HuH-7.5 (cell line): ENCODE data around the gene ADGRE3.

ENCODE experiments used
- DNase-seq: peaks from one replicate; pipeline ENCODE4 v3.0.0; 2011; ENCODE audit warnings: low spot score

The ADGRE3 gene, protein sequence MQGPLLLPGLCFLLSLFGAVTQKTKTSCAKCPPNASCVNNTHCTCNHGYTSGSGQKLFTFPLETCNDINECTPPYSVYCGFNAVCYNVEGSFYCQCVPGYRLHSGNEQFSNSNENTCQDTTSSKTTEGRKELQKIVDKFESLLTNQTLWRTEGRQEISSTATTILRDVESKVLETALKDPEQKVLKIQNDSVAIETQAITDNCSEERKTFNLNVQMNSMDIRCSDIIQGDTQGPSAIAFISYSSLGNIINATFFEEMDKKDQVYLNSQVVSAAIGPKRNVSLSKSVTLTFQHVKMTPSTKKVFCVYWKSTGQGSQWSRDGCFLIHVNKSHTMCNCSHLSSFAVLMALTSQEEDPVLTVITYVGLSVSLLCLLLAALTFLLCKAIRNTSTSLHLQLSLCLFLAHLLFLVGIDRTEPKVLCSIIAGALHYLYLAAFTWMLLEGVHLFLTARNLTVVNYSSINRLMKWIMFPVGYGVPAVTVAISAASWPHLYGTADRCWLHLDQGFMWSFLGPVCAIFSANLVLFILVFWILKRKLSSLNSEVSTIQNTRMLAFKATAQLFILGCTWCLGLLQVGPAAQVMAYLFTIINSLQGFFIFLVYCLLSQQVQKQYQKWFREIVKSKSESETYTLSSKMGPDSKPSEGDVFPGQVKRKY

DNA sequence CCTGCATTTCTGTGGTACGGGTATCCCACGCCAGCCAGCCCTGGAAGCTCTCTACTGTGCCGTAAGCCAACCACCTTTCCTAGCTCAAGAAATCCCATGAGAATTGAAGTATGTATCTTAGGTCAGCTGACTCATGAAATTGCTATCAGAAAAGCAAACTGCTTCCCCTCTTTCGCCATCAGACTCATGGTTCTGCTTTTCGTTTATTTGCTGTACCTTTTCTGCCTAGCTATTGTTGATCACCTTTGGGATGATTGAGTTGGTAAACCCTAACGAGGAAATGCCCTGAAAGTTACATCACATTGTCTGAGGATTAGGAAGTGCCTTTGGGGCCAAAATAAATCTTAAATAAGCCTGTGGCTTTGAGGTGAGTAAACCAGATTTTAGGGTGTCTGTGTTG lies at the start of gene ADGRE3:
Gene ADGRE3 (minus strand): TSS at position 81 of the 400 bp plus-strand sequence. CDS start 74 bp downstream, at position 7.
- no peak for DNase-seq

DNA sequence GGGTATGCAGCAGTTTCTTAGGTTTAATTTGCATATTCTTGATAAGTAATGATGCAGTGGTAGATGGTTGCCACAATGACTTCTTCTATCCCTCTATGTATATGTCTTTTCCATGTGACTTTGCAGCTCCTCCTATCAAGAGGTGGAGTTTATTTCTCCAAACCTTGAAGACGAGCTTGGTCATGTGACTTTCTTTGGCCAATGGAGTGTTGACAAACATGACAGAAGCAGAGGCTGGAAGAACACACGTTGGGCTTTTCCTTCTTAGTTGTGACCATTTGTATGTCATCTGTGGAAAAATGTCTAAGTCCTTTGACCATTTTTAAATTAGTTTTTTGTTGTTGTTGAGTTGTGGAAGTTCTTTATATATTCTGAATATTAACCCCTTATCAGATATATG lies 47.5 kb upstream of the ADGRE3 start:
- no peak for DNase-seq

GRCh38 chr19:14719162-14719561 lies 44.5 kb upstream of the ADGRE3 start:
- DNase-seq: no peak

- DNase-seq: no peak
Observed at GRCh38 chr19:14718522-14719116, 44.0 kb upstream of the ADGRE3 start.

- DNase-seq: no peak
Observed at GRCh38 chr19:14715841-14716240, 41.2 kb upstream of the ADGRE3 start.

- DNase-seq: no peak
Observed at GRCh38 chr19:14704450-14704849, 29.8 kb upstream of the ADGRE3 start.

DNA sequence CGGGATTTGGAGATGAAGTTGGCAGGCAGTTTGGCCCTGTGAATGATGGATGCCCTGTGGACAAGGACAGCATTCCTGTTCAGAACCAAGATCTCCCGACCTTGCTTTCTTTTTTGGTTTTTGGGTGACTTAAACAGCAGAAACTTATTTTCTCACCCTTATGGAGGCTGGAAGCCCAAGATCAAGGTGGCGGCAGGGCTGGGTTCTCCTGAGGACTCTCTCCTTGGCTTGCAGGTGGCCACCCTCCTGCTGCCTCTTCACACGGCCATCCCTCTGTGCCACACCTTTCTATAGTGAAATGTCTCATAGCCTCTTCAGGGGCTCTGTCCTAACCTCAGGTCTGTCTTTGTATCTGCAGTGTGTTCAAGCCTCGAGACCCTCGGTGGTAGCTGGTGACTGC lies 29.2 kb upstream of the ADGRE3 start:
- no peak for DNase-seq

DNA sequence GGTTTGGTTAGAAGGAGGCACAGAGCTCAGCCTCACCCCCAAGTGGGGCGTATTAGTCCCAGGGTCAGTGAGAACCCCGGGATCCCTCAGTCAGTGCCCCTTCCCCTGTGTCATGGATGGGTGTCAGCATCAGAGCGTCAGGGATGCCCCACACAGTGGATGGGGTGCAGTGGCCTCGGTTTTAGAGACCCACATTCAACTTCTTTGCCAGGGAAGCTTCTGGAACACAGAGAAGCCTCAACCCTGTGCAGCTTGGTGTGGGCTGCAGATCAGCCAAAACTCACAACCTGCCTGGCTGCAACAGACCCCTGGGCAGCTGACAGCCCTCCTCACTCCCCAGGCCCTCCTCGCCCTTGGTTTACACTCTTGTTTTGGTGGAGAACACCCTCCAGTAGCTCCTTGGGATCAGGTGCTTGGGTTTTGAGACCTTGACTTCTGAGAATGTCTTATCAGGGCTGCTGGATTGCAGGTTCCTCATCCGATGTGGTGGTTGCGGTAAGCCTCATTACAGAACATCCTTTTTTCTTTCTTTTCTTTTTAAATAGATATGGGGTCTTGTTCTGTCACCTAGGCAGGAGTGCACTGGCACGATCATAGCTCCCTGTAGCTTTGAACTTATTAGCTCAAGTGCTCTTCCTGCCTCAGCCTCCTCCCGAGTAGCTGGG lies 26.2 kb upstream of the ADGRE3 start:
- DNase-seq: no peak

DNA sequence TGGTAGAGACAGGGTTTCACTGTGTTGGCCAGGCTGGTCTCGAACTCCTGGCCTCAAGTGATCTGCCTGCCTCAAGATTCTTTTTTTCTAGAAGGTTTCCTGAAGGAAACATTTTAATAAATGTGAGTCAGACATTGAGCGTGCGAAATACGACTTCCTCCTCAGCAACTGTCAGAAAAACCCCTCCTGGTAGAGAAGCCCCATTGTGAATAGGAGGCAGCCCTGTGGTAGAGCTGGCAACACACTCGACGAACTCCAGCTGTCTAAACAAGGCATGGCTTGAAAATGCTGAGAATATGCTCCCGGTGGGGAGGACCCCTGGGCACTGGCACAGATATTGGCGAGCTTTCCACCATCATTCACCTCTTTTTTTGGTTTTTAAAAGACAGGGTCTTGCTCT lies 25.0 kb upstream of the ADGRE3 start:
- no peak for DNase-seq

DNA sequence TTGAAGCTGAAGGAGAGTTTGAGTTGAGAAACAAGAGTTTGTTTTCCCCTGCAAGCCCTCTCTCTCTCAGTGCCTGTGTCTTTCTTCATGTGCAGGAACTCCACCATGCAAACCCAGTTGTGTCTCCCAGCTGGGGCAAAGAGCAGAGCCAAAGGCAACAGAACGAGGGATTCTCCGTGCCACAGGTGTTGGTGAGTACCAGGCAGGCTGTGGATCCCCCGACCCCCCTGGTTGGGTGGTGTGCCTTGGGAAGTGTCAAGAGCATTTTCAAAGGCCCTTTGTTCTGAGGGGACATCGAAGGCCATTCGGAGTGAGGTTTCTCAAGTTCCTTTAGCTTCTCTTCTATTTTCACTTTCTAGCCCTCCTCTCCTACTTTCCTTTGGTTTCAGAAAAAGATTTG lies 20.8 kb upstream of the ADGRE3 start:
- DNase-seq: no peak

DNA sequence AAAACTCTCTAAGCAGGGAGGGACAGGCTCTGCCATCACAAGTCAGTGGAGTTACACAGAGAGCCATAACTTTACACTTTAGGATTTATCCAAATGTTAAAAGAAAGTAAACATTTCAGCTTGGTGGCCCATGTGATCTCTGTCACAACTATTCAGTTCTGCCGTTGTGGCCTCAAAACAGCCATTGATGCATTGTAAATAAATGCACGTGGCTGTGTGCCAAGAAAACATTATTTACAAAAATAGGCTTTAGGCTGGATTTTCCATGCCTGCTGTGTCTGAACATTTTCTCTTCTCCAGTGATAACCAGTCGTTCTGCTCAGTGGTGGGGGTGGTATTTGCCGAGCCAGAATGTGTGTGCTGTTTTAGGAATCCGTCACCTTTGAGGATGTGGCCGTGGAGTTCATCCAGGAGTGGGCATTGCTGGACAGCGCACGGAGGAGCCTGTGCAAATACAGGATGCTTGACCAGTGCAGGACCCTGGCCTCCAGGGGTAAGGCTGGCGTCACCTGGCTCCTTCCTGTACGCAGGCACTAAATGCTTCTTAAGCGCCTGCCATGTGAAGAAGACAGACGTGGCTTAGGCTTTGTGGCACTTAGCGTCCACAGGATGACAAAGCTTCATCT lies 20.1 kb upstream of the ADGRE3 start:
- DNase-seq: no peak

DNA sequence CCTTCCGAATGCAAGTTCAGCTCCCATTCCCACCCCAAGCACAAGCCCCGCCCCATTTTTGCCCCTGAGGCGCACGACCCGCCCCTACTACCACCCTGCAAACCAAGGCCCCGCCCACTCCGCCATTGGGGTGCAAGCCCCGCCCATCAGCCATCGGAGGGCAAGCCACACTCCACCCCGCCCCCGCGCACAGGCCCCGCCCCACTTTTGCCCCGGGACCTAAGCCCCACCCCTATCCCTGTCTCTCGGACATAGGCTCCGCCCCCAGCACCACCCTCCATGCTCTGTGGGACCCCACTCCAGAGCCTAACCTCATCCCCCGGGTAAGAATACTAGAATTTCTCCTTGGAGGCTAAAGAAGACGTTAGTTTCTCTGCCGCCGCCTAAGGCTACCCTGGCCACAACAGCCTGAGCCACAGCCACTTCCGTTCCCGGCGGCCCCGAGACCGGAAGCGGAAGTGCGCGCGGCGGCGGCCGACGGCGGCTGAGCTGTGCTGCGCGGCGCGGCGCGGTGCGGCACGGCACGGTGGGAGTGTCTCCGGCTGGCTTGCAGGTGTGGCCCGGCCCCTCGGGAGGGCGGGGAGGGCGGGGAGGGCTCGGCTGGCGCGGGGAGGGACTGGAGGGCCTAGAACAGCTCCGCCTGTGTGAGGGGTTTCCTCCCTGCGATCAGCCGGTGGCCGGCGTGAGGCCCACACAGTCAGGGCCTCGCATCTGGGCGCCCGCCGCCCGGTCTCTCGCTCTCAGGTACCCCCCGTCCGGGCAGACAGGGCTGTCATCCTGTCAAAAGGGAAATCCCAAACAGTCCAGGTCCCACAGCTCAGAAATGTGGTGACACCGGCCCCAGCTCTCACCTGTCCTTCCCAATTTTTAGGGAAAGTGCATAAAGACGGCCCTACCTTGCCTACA lies 15.2 kb upstream of the ADGRE3 start, which contains the start of gene ZNF333:
Gene ZNF333 (plus strand): TSS at position 451 of the 906 bp plus-strand sequence. CDS start 3,444 bp downstream, outside the sequence.
- DNase-seq: peak; percentile 93

- no peak for DNase-seq
Observed at GRCh38 chr19:14686411-14686810, 11.8 kb upstream of the ADGRE3 start.

DNA sequence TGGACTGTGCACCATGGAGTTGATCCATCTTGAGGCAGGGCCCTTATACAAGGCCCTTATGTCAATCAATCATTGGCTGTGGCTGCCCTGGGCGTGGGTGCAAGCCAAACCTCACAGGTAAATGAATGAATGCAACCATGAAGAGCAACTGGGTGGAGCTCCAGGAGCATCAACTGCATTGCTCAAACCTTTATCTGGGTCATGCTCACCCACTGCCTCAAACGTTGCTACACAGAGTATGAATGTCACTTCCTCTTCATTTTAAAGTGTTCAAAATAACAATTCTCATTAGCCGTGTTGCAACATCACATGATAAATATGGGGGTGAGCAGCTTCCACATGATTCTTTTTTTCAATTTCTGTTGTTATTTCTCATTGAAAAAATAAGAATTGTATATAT lies 8.8 kb upstream of the ADGRE3 start:
- DNase-seq: no peak

DNA sequence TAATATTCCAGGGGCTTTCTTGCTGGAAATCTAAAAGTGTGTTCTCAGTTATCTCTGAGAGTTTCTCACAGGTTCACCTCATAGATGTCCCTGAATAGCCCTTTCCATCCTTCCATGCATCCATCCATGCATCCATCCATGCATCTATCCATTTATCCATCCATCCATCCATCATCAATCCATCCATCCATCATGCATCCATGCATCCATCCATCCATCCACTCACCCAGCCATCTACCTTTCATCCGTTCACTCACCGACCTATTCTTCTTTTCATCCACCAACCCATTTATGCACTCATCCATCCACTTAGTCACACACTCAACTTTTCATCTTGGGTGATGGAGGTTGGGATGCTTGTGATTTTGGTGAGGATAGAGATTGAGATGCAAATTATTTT lies 7.4 kb upstream of the ADGRE3 start:
- DNase-seq: no peak

DNA sequence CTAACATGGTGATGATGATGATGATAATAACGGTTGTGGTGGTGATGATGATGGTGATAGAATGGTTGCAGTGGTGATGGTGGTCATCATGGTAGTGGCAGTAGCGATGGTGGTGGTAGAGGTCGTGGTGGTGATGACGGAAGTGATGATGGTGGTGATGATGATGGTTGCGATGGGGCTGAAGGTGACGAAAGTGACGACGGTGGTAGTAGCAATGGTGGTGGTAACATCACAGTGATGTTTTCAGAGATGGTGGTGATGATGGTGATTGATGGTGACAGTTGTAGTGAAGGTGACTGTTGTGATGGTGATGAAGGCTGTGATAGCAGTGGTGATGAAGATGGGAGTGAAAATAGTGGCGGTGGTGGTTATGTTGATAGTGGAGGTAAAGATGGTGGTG lies 3.6 kb upstream of the ADGRE3 start:
- DNase-seq: no peak

GRCh38 chr19:14677464-14677863 lies 2.8 kb upstream of the ADGRE3 start:
- DNase-seq: no peak

DNA sequence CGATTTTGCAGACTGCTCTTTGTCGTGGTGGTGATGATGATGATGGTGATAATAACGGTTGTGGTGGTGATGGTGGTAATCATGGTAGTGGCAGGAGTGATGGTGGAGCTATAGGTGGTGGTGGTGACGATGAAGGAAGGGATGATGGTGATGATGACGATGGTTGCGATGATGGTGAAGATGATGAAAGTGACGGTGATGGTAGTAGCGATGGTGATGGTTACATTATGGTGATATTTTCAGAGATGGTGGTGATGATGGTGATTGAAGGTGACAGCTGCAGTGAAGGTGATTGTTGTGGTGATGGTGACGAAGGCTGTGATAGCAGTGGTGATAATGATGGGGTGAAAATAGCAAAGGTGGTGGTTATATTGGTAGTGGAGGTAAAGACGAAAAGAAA lies 2.1 kb upstream of the ADGRE3 start:
- no peak for DNase-seq

DNA sequence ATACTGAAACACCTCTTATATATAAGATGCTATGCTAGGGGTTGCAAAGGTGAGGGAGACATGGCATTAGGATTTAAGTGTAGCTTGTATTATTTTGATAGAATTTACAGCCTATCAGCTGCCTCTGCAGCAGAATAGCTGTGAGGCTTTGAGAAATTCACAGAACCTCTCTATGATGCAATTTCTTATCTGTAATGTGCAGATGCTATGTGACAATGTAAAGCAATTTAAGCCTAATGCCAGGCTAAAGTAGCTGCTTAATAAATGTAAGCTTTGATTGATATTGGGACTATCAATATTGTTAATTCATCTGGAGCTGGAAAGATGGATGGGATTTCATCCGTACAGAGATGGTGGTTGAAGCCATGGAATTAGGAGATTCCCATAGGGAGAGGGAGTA lies 1.6 kb downstream of the ADGRE3 start:
- DNase-seq: no peak

DNA sequence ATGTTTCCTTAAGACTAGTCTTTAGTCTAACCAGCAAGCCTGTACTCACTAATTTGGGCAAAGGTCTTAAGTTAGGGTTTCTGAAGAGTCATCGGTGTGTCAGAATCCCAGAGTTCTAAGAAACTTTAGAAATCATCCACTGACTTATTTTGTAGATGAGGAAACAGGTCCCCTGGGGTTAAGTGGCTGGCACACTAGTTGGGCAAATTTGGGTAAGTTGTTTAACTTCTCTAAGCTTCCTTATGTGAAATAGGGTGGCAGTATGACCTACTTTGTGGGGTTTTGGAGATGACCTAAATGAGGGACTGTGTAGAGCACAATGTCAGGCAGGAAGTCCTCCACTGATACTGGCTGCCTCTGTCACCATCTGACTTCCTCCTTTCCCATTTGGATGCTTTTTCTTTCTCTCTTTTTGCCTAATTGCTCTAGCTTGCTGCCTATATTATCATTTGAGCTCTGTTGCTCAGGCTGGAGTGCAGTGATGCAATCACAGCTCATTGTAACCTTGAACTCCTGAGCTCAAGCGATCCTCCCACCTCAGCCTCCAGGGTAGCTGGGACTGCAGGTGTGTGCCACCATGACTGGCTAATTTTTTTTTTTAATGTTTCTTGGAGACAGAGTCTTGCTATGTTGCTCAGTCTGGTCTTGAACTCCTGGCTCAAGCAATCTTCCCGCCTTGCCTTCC lies 2.3 kb downstream of the ADGRE3 start:
- no peak for DNase-seq
